ENCODE measurements around the gene TECPR1. TPM values are rescaled to one million over a fixed set of nuclear protein-coding genes. Genes with fewer than 3 reads are reported as not detected.

Gene TECPR1
- total and polyA plus RNA-seq, 2 donors (not counting 1 experiment from before 2014, with no cell fraction given), result 3.7 to 39.0 TPM

DNA sequence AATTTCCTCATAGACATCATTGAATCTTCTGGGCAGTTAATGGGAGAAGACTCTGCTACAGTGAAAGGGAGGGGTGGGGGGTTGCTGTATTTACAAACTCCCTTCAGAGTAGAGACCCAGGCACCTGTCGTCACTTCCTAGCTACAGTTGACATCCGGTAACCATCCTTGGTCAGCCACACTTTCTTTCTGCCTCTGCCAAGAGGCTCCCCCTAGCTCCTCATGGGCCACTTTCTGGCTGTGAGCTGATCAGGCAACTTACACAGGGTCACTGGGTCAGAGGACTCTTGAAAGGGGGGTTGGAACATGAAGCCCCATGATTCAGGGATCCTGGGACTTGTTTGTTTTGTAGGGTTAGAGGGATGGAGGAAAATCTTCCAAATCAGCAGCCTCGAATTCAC, 1.2 kb downstream of the TECPR1 start:
- Histone ChIP-seq H3K36me3 (ENCODE audit: control insufficient read depth, insufficient read depth, low read length) (peaks cover 2% of the 10 kb centered on the region), H3K4me2 (ENCODE audit: extremely low read depth, insufficient read depth, low read length) (peak overlapping the region; percentile 92), H2AFZ (ENCODE audit: low read length) (no peak overlapping the region), H3K9ac (ENCODE audit: insufficient read depth, low read length) (no peak overlapping the region), H3K27ac (ENCODE audit: insufficient read depth, low read length) (no peak overlapping the region), H3K9me3 (ENCODE audit: control insufficient read depth, insufficient read depth, low read depth, low read length) (no peaks in the 10 kb centered on the region), H4K20me1 (ENCODE audit: control insufficient read depth, extremely low read depth, insufficient read depth, low read length) (no peaks in the 10 kb centered on the region), H3K4me1 (ENCODE audit: control insufficient read depth, extremely low read depth, insufficient read depth, low read length) (peaks cover 8% of the 10 kb centered on the region), H3K4me3 (replicated peaks in 1 of 4; ENCODE audit: control extremely low read depth in 1 of 4, insufficient read depth in 1 of 4, low read depth in 3 of 4, low read length in 4 of 4) (peak overlapping the region; percentile 74 to 96 (median 90)), H3K27me3 (ENCODE audit: control insufficient read depth, insufficient read depth, low read length) (no peaks in the 10 kb centered on the region), H3K79me2 (ENCODE audit: control insufficient read depth, insufficient read depth, low read length) (peaks cover 16% of the 10 kb centered on the region)
- TF ChIP-seq, protein P1, sequence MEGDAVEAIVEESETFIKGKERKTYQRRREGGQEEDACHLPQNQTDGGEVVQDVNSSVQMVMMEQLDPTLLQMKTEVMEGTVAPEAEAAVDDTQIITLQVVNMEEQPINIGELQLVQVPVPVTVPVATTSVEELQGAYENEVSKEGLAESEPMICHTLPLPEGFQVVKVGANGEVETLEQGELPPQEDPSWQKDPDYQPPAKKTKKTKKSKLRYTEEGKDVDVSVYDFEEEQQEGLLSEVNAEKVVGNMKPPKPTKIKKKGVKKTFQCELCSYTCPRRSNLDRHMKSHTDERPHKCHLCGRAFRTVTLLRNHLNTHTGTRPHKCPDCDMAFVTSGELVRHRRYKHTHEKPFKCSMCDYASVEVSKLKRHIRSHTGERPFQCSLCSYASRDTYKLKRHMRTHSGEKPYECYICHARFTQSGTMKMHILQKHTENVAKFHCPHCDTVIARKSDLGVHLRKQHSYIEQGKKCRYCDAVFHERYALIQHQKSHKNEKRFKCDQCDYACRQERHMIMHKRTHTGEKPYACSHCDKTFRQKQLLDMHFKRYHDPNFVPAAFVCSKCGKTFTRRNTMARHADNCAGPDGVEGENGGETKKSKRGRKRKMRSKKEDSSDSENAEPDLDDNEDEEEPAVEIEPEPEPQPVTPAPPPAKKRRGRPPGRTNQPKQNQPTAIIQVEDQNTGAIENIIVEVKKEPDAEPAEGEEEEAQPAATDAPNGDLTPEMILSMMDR (conservative IDR thresholded peaks at IDR 0.05 in 1 of 2, IDR thresholded peaks at IDR 0.05 in 1 of 2; ENCODE audit: low read depth in 1 of 2, low read length in 2 of 2), result no peak
- no peak for TF ChIP-seq EZH2 (IDR thresholded peaks at IDR 0.05; ENCODE audit: low read length, missing control alignments)
- no peak for DNase-seq (ENCODE audit: low read depth in 2 of 2)

DNA sequence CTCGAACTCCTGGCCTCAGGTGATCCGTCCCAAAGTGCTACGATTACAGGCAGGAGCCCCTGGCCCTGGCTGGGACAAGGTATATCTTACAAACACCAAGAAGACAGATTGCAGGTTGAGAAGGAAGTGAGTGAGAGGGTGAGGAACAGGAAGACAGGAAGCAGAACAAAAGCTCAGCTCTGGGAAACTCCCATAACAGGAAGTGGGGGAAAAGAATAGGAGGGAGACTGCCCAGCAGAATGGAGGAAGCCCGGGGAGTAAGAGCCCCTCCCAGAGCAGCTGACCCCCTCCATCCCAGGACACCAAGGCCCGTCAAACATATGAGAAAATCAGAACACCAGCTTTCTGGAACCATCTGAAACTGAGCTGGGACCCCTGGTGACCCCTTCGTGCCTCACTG, 2.9 kb downstream of the TECPR1 start:
- H3K9ac ChIP-seq (ENCODE audit: insufficient read depth, low read length), result no peak overlapping the region
- H3K36me3 ChIP-seq (ENCODE audit: control insufficient read depth, insufficient read depth, low read length), result peaks cover 2% of the 10 kb centered on the region

DNA sequence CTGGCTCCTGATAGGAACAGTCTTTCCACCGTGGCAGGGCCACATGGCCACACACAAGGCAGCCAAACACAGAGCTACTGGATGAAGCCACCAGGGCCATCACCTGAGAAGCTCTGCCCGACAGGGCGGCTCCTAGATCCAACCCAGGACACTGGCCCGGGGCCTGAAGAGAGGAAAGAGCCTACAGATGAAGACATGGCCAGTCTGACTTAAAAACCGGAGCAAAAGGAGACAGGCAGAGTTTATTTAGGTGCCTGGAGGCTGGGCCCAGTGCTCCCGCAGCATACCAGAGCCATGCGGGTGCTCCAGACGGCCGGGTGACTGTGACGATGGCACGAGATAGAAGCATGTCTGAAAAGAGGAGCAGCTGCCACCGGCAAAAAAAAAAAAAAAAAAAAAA, 3.9 kb downstream of the TECPR1 start:
- peaks cover 2% of the 10 kb centered on the region for H3K36me3 ChIP-seq (ENCODE audit: control insufficient read depth, insufficient read depth, low read length)
- H3K9me3 ChIP-seq (ENCODE audit: control insufficient read depth, insufficient read depth, low read depth, low read length), result no peaks in the 10 kb centered on the region
- H3K4me3 ChIP-seq (replicated peaks in 1 of 4; ENCODE audit: control extremely low read depth in 1 of 4, insufficient read depth in 1 of 4, low read depth in 3 of 4, low read length in 4 of 4), result no peak overlapping the region
- peaks cover 8% of the 10 kb centered on the region for H3K4me1 ChIP-seq (ENCODE audit: control insufficient read depth, extremely low read depth, insufficient read depth, low read length)
- H3K9ac ChIP-seq (ENCODE audit: insufficient read depth, low read length), result no peak overlapping the region
- no peak overlapping the region for H3K4me2 ChIP-seq (ENCODE audit: extremely low read depth, insufficient read depth, low read length)
- H2AFZ ChIP-seq (ENCODE audit: low read length), result no peak overlapping the region
- no peak for DNase-seq (ENCODE audit: low read depth in 2 of 2)
- H3K27ac ChIP-seq (ENCODE audit: insufficient read depth, low read length), result no peak overlapping the region
- TF ChIP-seq EZH2 (IDR thresholded peaks at IDR 0.05; ENCODE audit: low read length, missing control alignments), result no peak
- TF ChIP-seq, protein P1 (conservative IDR thresholded peaks at IDR 0.05 in 1 of 2, IDR thresholded peaks at IDR 0.05 in 1 of 2; ENCODE audit: low read depth in 1 of 2, low read length in 2 of 2), result no peak
- H3K79me2 ChIP-seq (ENCODE audit: control insufficient read depth, insufficient read depth, low read length), result peaks cover 13% of the 10 kb centered on the region
- no peaks in the 10 kb centered on the region for H3K27me3 ChIP-seq (ENCODE audit: control insufficient read depth, insufficient read depth, low read length)
- no peaks in the 10 kb centered on the region for H4K20me1 ChIP-seq (ENCODE audit: control insufficient read depth, extremely low read depth, insufficient read depth, low read length)

More for the DNA sequence above, 2.9 kb downstream of the TECPR1 start:
- Histone ChIP-seq H4K20me1 (ENCODE audit: control insufficient read depth, extremely low read depth, insufficient read depth, low read length) (no peaks in the 10 kb centered on the region), H3K27ac (ENCODE audit: insufficient read depth, low read length) (no peak overlapping the region), H2AFZ (ENCODE audit: low read length) (no peak overlapping the region), H3K27me3 (ENCODE audit: control insufficient read depth, insufficient read depth, low read length) (no peaks in the 10 kb centered on the region), H3K79me2 (ENCODE audit: control insufficient read depth, insufficient read depth, low read length) (peaks cover 16% of the 10 kb centered on the region), H3K4me1 (ENCODE audit: control insufficient read depth, extremely low read depth, insufficient read depth, low read length) (peaks cover 8% of the 10 kb centered on the region), H3K4me3 (replicated peaks in 1 of 4; ENCODE audit: control extremely low read depth in 1 of 4, insufficient read depth in 1 of 4, low read depth in 3 of 4, low read length in 4 of 4) (no peak overlapping the region), H3K9me3 (ENCODE audit: control insufficient read depth, insufficient read depth, low read depth, low read length) (no peaks in the 10 kb centered on the region), H3K4me2 (ENCODE audit: extremely low read depth, insufficient read depth, low read length) (no peak overlapping the region)
- no peak for DNase-seq (ENCODE audit: low read depth in 2 of 2)
- TF ChIP-seq EZH2 (IDR thresholded peaks at IDR 0.05; ENCODE audit: low read length, missing control alignments), result no peak
- TF ChIP-seq, protein P1 (conservative IDR thresholded peaks at IDR 0.05 in 1 of 2, IDR thresholded peaks at IDR 0.05 in 1 of 2; ENCODE audit: low read depth in 1 of 2, low read length in 2 of 2), result no peak
